Panc1 (cell line): ENCODE data around the gene RSPH3. TPM values are rescaled to one million over a fixed set of nuclear protein-coding genes. Genes with fewer than 3 reads are reported as not detected.

Source experiments
- ATAC-seq: fragments of 200-7000 bp; cut with Tn5 transposase; 2 replicates; pipeline ENCODE4 v1.9.1; 2020; ENCODE audit warnings: mild to moderate bottlenecking, moderate library complexity
- BruUV-seq: library from RNA; stranded (reverse); fragments of 400-500 nt; replicated peaks from 2 replicates; lab custom pipeline; 2021; lab: Mats Ljungman, UMichigan
- CTCF ChIA-PET: fragments of 300-600 bp; sonication (Branson Sonifier 250); formaldehyde crosslinking; loops from one replicate; lab custom pipeline; 2022; ENCODE audit warnings: antibody characterized with exemption; lab: Charles Lee
- POLR2A ChIA-PET: fragments of 300-600 bp; sonication (Branson Sonifier 250); formaldehyde crosslinking; loops from one replicate; lab custom pipeline; 2022; ENCODE audit warnings: antibody characterized with exemption; lab: Charles Lee
- DNase-seq: peaks from one replicate; pipeline ENCODE4 v3.0.0-alpha.2; 2010; ENCODE audit warnings: low read depth, low spot score
- H3K27ac ChIP-seq: 2 replicates; pipeline ENCODE4 v1.5.1; 2011; ENCODE audit warnings: mild to moderate bottlenecking, low read length, inconsistent platforms
- H3K27me3 ChIP-seq: fragments of 200-500 bp; sonication (Bioruptor generic); 2 replicates; pipeline ENCODE4 v1.6.0; 2014; ENCODE audit warnings: low read length, inconsistent platforms; ENCODE audit not compliant: control insufficient read depth, insufficient read depth
- H3K36me3 ChIP-seq: fragments of 200-500 bp; sonication (Bioruptor generic); 2 replicates; pipeline ENCODE4 v1.5.1; 2014; ENCODE audit warnings: inconsistent platforms, mild to moderate bottlenecking, low read length, moderate library complexity; ENCODE audit not compliant: control insufficient read depth, insufficient read depth
- H3K4me1 ChIP-seq: 2 replicates; pipeline ENCODE4 v1.5.1; 2011; ENCODE audit warnings: inconsistent platforms, mild to moderate bottlenecking, low read length, moderate library complexity; ENCODE audit not compliant: control insufficient read depth, insufficient read depth
- H3K4me3 ChIP-seq, 2 experiments: 2 replicates each; pipeline ENCODE4 v1.5.1; 2011 to 2012; ENCODE audit warnings: low read depth in 2 of 2, low read length in 2 of 2, mild to moderate bottlenecking in 2 of 2, inconsistent platforms in 1 of 2, moderate library complexity in 1 of 2
- H3K9me3 ChIP-seq: fragments of 200-500 bp; sonication (Bioruptor generic); 2 replicates; pipeline ENCODE4 v1.5.1; 2014; ENCODE audit warnings: low read depth, mild to moderate bottlenecking, inconsistent platforms, low read length, moderate library complexity; ENCODE audit not compliant: control insufficient read depth, insufficient read depth
- CTCF ChIP-seq: fragments of 450-650 bp; IDR thresholded peaks from 2 replicates; pipeline ENCODE4 v1.5.1; 2017; ENCODE audit warnings: mild to moderate bottlenecking
- POLR2AphosphoS5 ChIP-seq: IDR thresholded peaks from 2 replicates; pipeline ENCODE4 v1.6.1; 2012; ENCODE audit warnings: mild to moderate bottlenecking, low read depth, low read length, moderate library complexity
- REST ChIP-seq, 2 experiments: IDR thresholded peaks; 2 replicates each; pipeline ENCODE4 v1.6.1; 2011 to 2012; ENCODE audit warnings: low read depth in 2 of 2, control low read depth in 1 of 2, low read length in 1 of 2, mild to moderate bottlenecking in 1 of 2, moderate library complexity in 1 of 2; ENCODE audit not compliant: insufficient read depth in 1 of 2
- SIN3A ChIP-seq: IDR thresholded peaks from 2 replicates; pipeline ENCODE4 v1.6.1; 2012; ENCODE audit warnings: low read depth, mild to moderate bottlenecking, low read length, moderate library complexity, borderline replicate concordance; ENCODE audit not compliant: insufficient read depth
- TCF7L2 ChIP-seq: IDR thresholded peaks from 2 replicates; pipeline ENCODE4 v1.6.1; 2011; ENCODE audit warnings: mild to moderate bottlenecking, low read depth, low read length, inconsistent platforms
- in situ Hi-C: cut with HindIII; loops from 2 replicates; pipeline ENCODE4 v1.10.0; 2016; ENCODE audit warnings: low sequenced_read_pairs, low pct_unique_long_range_greater_than_20kb
- intact Hi-C: fragments of 100-400 bp; cut with micrococcal nuclease; formaldehyde crosslinking; loops from one replicate; pipeline ENCODE4 v1.10.0; 2022; ENCODE audit not compliant: unreplicated experiment
- total RNA-seq: library from RNA; stranded (reverse); gene quantifications from one replicate; pipeline ENCODE4 v1.2.1, GENCODE V29; 2021; ENCODE audit not compliant: unreplicated experiment

RSPH3 gene
- total RNA-seq, 1 experiment from 2014 or later = 8.1 TPM

- intact Hi-C loops = no loop called here
- in situ Hi-C loops = no loop called here
- H3K27ac ChIP-seq = no peak overlapping the region
- DNase-seq (no peak), ATAC-seq (no peak)
- ChIA-PET POLR2A (interaction anchor here (0.5 to 0.6 kb wide), 2 partner anchors 77 to 1010 kb away, joined by 6 to 21 read pairs; no protein-coding TSS in a partner anchor), CTCF (no interaction called here)
- H3K4me1 ChIP-seq = peaks cover 12% of the 10 kb centered on the region
- H3K36me3 ChIP-seq = peaks cover 4% of the 10 kb centered on the region; the same call in 1 of the 2 replicates
- TF ChIP-seq SIN3A (no peak), POLR2AphosphoS5 (no peak), CTCF (no peak), TCF7L2 (no peak), REST (IDR thresholded peaks at IDR 0.05; ENCODE audit: insufficient read depth in 1 of 2, low read depth in 2 of 2, low read length in 1 of 2) (no peak)
- no peak overlapping the region for H3K4me3 ChIP-seq
- no peaks in the 10 kb centered on the region for H3K27me3 ChIP-seq
- no peaks in the 10 kb centered on the region for H3K9me3 ChIP-seq
- BruUV-seq = no TSS peak
Measured at GRCh38 chr6:159004592-159004991, 4.6 kb upstream of the RSPH3 start.

- TF ChIP-seq SIN3A (no peak), TCF7L2 (no peak)
- peaks cover 15% of the 10 kb centered on the region for H3K4me1 ChIP-seq
- intact Hi-C loops = no loop called here
- CTCF ChIA-PET = interaction anchor here (1.1 kb wide), 1 partner anchor 284 kb away, joined by 3 read pairs; no protein-coding TSS in a partner anchor
- DNase-seq (peak; percentile 13), ATAC-seq (no peak)
- no peaks in the 10 kb centered on the region for H3K27me3 ChIP-seq
- no peak overlapping the region for H3K4me3 ChIP-seq
- no peak overlapping the region for H3K27ac ChIP-seq
- POLR2A ChIA-PET = no interaction called here
- in situ Hi-C loops = no loop called here
- no TSS peak for BruUV-seq
- no peaks in the 10 kb centered on the region for H3K9me3 ChIP-seq
- H3K36me3 ChIP-seq = peaks cover 5% of the 10 kb centered on the region; the same call in 1 of the 2 replicates
Measured at GRCh38 chr6:159002432-159003155, 2.6 kb upstream of the RSPH3 start.

GRCh38 chr6:158999154-158999665 is 792 bp downstream of the RSPH3 start:
- H3K9me3 ChIP-seq = no peaks in the 10 kb centered on the region
- BruUV-seq = no TSS peak
- H3K4me1 ChIP-seq = peaks cover 15% of the 10 kb centered on the region
- peak overlapping the region; percentile 82 for H3K27ac ChIP-seq
- H3K36me3 ChIP-seq = peaks cover 5% of the 10 kb centered on the region; the same call in 1 of the 2 replicates
- TF ChIP-seq CTCF (no peak), REST (IDR thresholded peaks at IDR 0.05; ENCODE audit: insufficient read depth in 1 of 2, low read depth in 2 of 2, low read length in 1 of 2) (no peak), SIN3A (no peak), POLR2AphosphoS5 (no peak), TCF7L2 (no peak; the same call in 1 of the 2 replicates)
- in situ Hi-C loops = no loop called here
- ATAC-seq (peak; percentile 53), DNase-seq (no peak)
- ChIA-PET POLR2A (no interaction called here), CTCF (interaction anchor here (1.6 kb wide), 1 partner anchor 10 kb away, joined by 7 read pairs; no protein-coding TSS in a partner anchor)
- peak overlapping the region; percentile 93 to 95 for H3K4me3 ChIP-seq
- intact Hi-C loops = no loop called here
- H3K27me3 ChIP-seq = no peaks in the 10 kb centered on the region
